Measurements from ENCODE around the gene ADGRL3. TPM values are rescaled to one million over a fixed set of nuclear protein-coding genes. Genes with fewer than 3 reads are reported as not detected.

ADGRL3 gene
- total and polyA plus RNA-seq, 2 donors (not counting 1 experiment from before 2014, with no cell fraction given) = not detected

DNA sequence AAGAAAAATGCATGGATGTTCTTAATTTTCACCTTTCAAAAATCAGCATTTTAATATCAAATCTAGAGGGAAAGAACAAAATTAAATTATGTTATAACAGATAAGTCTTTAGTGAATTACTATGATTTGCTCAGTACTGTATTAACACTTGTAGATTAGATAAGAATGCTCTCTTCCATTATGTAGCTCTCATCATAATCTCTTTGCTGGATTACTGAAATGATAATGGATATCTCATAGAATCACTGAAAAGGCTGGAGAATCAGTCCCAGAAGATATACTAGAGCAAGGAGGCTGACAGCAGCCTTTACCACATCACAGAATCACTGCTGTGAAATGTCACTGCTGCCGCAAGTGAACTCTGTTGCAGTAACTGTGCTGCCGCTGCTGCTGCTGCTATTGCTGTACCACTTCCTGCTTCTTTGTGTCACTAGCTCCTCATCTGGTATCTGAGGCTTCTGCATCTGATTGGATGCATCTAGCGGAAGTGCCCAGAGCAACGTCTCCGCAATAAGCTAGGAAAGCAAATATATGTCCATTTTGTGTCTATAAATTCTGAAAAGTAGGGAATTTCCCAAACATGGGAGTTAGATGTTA, 738.2 kb downstream of the ADGRL3 start:
- H3K4me2 ChIP-seq (replicated peaks; ENCODE audit: low read depth, low read length, poor library complexity, severe bottlenecking) = no peak overlapping the region
- ChIA-PET POLR2A (no interaction called here), CTCF (no interaction called here)
- Mint-ChIP-seq H3K27me3 (no peaks in the 10 kb centered on the region), H3K9me3 (ENCODE audit: insufficient read depth) (no peaks in the 10 kb centered on the region), H3K4me1 (no peaks in the 10 kb centered on the region), H3K4me3 (no peak overlapping the region), H3K27ac (no peak overlapping the region)
- no peaks in the 10 kb centered on the region for H3K36me3 ChIP-seq (replicated peaks in 1 of 2; ENCODE audit: control extremely low read depth in 1 of 2, control insufficient read depth in 1 of 2, extremely low read depth in 1 of 2, insufficient read depth in 2 of 2, low read length in 1 of 2)
- H3K27me3 ChIP-seq (replicated peaks in 1 of 4; ENCODE audit: control extremely low read depth in 1 of 4, control insufficient read depth in 3 of 4, insufficient read depth in 4 of 4, low read length in 3 of 4) = no peaks in the 10 kb centered on the region
- no peaks in the 10 kb centered on the region for H3K4me1 ChIP-seq (ENCODE audit: control insufficient read depth in 2 of 2, insufficient read depth in 2 of 2, low read length in 2 of 2)
- no peak overlapping the region for H3K27ac ChIP-seq (ENCODE audit: low read length in 2 of 2)
- TF ChIP-seq, protein P1, sequence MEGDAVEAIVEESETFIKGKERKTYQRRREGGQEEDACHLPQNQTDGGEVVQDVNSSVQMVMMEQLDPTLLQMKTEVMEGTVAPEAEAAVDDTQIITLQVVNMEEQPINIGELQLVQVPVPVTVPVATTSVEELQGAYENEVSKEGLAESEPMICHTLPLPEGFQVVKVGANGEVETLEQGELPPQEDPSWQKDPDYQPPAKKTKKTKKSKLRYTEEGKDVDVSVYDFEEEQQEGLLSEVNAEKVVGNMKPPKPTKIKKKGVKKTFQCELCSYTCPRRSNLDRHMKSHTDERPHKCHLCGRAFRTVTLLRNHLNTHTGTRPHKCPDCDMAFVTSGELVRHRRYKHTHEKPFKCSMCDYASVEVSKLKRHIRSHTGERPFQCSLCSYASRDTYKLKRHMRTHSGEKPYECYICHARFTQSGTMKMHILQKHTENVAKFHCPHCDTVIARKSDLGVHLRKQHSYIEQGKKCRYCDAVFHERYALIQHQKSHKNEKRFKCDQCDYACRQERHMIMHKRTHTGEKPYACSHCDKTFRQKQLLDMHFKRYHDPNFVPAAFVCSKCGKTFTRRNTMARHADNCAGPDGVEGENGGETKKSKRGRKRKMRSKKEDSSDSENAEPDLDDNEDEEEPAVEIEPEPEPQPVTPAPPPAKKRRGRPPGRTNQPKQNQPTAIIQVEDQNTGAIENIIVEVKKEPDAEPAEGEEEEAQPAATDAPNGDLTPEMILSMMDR (IDR thresholded peaks at IDR 0.05) = no peak
- TF ChIP-seq EZH2 (IDR thresholded peaks at IDR 0.05; ENCODE audit: borderline replicate concordance, insufficient read depth, low read depth, low read length, poor library complexity, severe bottlenecking) = no peak
- H3K9me3 ChIP-seq (ENCODE audit: control extremely low read depth in 1 of 3, control insufficient read depth in 2 of 3, insufficient read depth in 1 of 3, low read length in 2 of 3) = no peaks in the 10 kb centered on the region
- no peak for DNase-seq
- no peak overlapping the region for H3K4me3 ChIP-seq (ENCODE audit: control extremely low read depth in 1 of 5, extremely low read depth in 1 of 5, insufficient read depth in 1 of 5, low read depth in 2 of 5, low read length in 4 of 5)
- H3K79me2 ChIP-seq (ENCODE audit: control insufficient read depth, insufficient read depth, low read length) = no peaks in the 10 kb centered on the region
- H4K20me1 ChIP-seq (ENCODE audit: control insufficient read depth, insufficient read depth, low read length, poor library complexity, severe bottlenecking) = no peaks in the 10 kb centered on the region
- no peak overlapping the region for H3K9ac ChIP-seq (ENCODE audit: low read length)
- 89% methylated on average over 2 of the region's 5 CpGs for WGBS (ENCODE audit: insufficient coverage)
- intact Hi-C loops (cut with micrococcal nuclease) = no loop called here
- no peak overlapping the region for H2AFZ ChIP-seq (ENCODE audit: insufficient read depth, low read depth, low read length, poor library complexity, severe bottlenecking)
- ATAC-seq (ENCODE audit: low read depth) = no peak

DNA sequence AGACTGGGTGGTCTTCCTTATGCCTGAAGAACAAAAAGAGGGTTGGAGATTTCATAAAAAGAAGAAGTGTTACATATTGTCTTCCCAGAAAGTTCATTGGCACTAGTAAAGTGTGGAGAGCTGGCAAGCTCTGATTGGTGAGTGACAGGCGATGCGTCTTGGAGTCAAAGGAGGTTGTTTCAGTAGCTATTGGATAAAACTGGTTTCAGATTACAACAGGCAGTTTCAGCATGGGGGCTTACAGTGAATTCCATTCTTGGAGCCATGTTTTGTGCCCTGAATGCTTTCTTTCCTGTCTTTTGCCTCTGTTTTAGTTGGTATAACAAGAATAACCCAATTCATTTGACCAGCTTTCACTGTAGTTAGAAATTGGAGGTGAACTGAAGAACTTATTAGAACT, 750.5 kb downstream of the ADGRL3 start:
- Histone ChIP-seq H3K4me1 (ENCODE audit: control insufficient read depth in 2 of 2, insufficient read depth in 2 of 2, low read length in 2 of 2) (no peaks in the 10 kb centered on the region), H3K79me2 (ENCODE audit: control insufficient read depth, insufficient read depth, low read length) (no peaks in the 10 kb centered on the region), H3K4me2 (replicated peaks; ENCODE audit: low read depth, low read length, poor library complexity, severe bottlenecking) (no peak overlapping the region), H4K20me1 (ENCODE audit: control insufficient read depth, insufficient read depth, low read length, poor library complexity, severe bottlenecking) (no peaks in the 10 kb centered on the region), H3K36me3 (replicated peaks in 1 of 2; ENCODE audit: control extremely low read depth in 1 of 2, control insufficient read depth in 1 of 2, extremely low read depth in 1 of 2, insufficient read depth in 2 of 2, low read length in 1 of 2) (no peaks in the 10 kb centered on the region), H3K9ac (ENCODE audit: low read length) (no peak overlapping the region), H2AFZ (ENCODE audit: insufficient read depth, low read depth, low read length, poor library complexity, severe bottlenecking) (no peak overlapping the region), H3K4me3 (ENCODE audit: control extremely low read depth in 1 of 5, extremely low read depth in 1 of 5, insufficient read depth in 1 of 5, low read depth in 2 of 5, low read length in 4 of 5) (no peak overlapping the region), H3K9me3 (ENCODE audit: control extremely low read depth in 1 of 3, control insufficient read depth in 2 of 3, insufficient read depth in 1 of 3, low read length in 2 of 3) (peaks cover 0 to 4% (median 1%) of the 10 kb centered on the region in 3 donors), H3K27me3 (replicated peaks in 1 of 4; ENCODE audit: control extremely low read depth in 1 of 4, control insufficient read depth in 3 of 4, insufficient read depth in 4 of 4, low read length in 3 of 4) (no peaks in the 10 kb centered on the region), H3K27ac (ENCODE audit: low read length in 2 of 2) (no peak overlapping the region)
- CTCF ChIA-PET = no interaction called here
- Mint-ChIP-seq H3K9me3 (ENCODE audit: insufficient read depth) (peaks cover 5% of the 10 kb centered on the region), H3K4me1 (no peaks in the 10 kb centered on the region), H3K27me3 (no peaks in the 10 kb centered on the region), H3K27ac (no peak overlapping the region), H3K4me3 (no peak overlapping the region)
- TF ChIP-seq EZH2 (IDR thresholded peaks at IDR 0.05; ENCODE audit: borderline replicate concordance, insufficient read depth, low read depth, low read length, poor library complexity, severe bottlenecking) = no peak
- TF ChIP-seq, protein P1 (IDR thresholded peaks at IDR 0.05) = no peak
- intact Hi-C loops (cut with micrococcal nuclease) = no loop called here
- DNase-seq = no peak
- POLR2A ChIA-PET = no interaction called here
- WGBS (ENCODE audit: insufficient coverage) = 100% methylated on average over 1 of the region's 2 CpGs
- no peak for ATAC-seq (ENCODE audit: low read depth)

Measured in B cell (primary cell).